OCI-LY7 (cell line): ENCODE data around the gene RPS29. TPM values are rescaled to one million over a fixed set of nuclear protein-coding genes. Genes with fewer than 3 reads are reported as not detected.

ENCODE experiments used
- BruUV-seq: library from RNA; stranded (reverse); fragments of 400-500 nt; replicated peaks from 2 replicates; lab custom pipeline; 2021; lab: Mats Ljungman, UMichigan
- CTCF ChIA-PET: fragments of 300-600 bp; sonication (Branson Sonifier 250); formaldehyde crosslinking; loops from one replicate; lab custom pipeline; 2022; ENCODE audit warnings: antibody characterized with exemption; ENCODE audit not compliant: unreplicated experiment; lab: Charles Lee
- POLR2A ChIA-PET: fragments of 300-600 bp; sonication (Branson Sonifier 250); formaldehyde crosslinking; loops from one replicate; lab custom pipeline; 2022; ENCODE audit warnings: antibody characterized with exemption; lab: Charles Lee
- DNase-seq: peaks from one replicate; pipeline ENCODE4 v3.0.0-alpha.2; 2015; ENCODE audit warnings: low spot score
- H2AFZ ChIP-seq: fragments of 200-600 bp; sonication (generic), shearing (Covaris generic); 2 replicates; pipeline ENCODE4 v1.6.1; 2014; ENCODE audit warnings: mild to moderate bottlenecking, antibody characterized with exemption, low read length, moderate library complexity
- H3K27ac ChIP-seq: fragments of 200-600 bp; sonication (generic); 2 replicates; pipeline ENCODE4 v1.5.1; 2014; ENCODE audit warnings: mixed run types, low read depth, mild to moderate bottlenecking, moderate library complexity, low read length, inconsistent platforms; ENCODE audit not compliant: poor library complexity, severe bottlenecking
- H3K36me3 ChIP-seq: fragments of 200-600 bp; sonication (generic); 2 replicates; pipeline ENCODE4 v1.6.1; 2014; ENCODE audit warnings: mild to moderate bottlenecking, antibody characterized with exemption, low read length, moderate library complexity, mixed read lengths; ENCODE audit not compliant: insufficient read depth
- H3K4me1 ChIP-seq: fragments of 200-600 bp; sonication (generic); 2 replicates; pipeline ENCODE4 v1.5.1; 2014; ENCODE audit warnings: mild to moderate bottlenecking, low read length; ENCODE audit not compliant: insufficient read depth, poor library complexity, severe bottlenecking
- H3K4me2 ChIP-seq: fragments of 200-600 bp; sonication (generic); 2 replicates; pipeline ENCODE4 v1.6.1; 2014; ENCODE audit warnings: mild to moderate bottlenecking, low read length
- H3K4me3 ChIP-seq: fragments of 200-600 bp; sonication (generic); 2 replicates; pipeline ENCODE4 v1.5.1; 2014; ENCODE audit warnings: mild to moderate bottlenecking, low read depth, low read length; ENCODE audit not compliant: poor library complexity, severe bottlenecking
- H3K79me2 ChIP-seq: fragments of 200-600 bp; sonication (generic); 2 replicates; pipeline ENCODE4 v1.6.1; 2016; ENCODE audit warnings: low read depth, mild to moderate bottlenecking, low read length, moderate library complexity, mixed read lengths; ENCODE audit not compliant: insufficient read depth
- H3K9me2 ChIP-seq: fragments of 200-600 bp; sonication (generic); 2 replicates; pipeline ENCODE4 v1.6.1; 2016; ENCODE audit warnings: mild to moderate bottlenecking, low read length, mixed read lengths; ENCODE audit not compliant: insufficient read depth
- H3K9me3 ChIP-seq: fragments of 200-600 bp; sonication (generic); 2 replicates; pipeline ENCODE4 v1.6.1; 2014; ENCODE audit warnings: mild to moderate bottlenecking, mixed run types, low read length, mixed read lengths
- H4K20me1 ChIP-seq: fragments of 200-600 bp; sonication (generic); 2 replicates; pipeline ENCODE4 v1.6.1; 2014; ENCODE audit warnings: mild to moderate bottlenecking, antibody characterized with exemption, low read length, moderate library complexity, mixed read lengths; ENCODE audit not compliant: insufficient read depth
- CTCF ChIP-seq: fragments of 200-600 bp; sonication (generic); conservative IDR thresholded peaks from 2 replicates; pipeline ENCODE4 v1.5.1; 2014; ENCODE audit warnings: mild to moderate bottlenecking, antibody characterized with exemption, low read length, moderate library complexity, mixed read lengths
- EZH2phosphoT487 ChIP-seq: fragments of 200-600 bp; sonication (generic); IDR thresholded peaks from 2 replicates; pipeline ENCODE4 v1.6.1; 2018; ENCODE audit warnings: low read depth, borderline replicate concordance, mild to moderate bottlenecking, mixed run types, antibody characterized with exemption, low read length, moderate library complexity, mixed read lengths
- intact Hi-C: fragments of 100-400 bp; cut with micrococcal nuclease; formaldehyde crosslinking; loops from one replicate; pipeline ENCODE4 v1.10.0; 2022; ENCODE audit not compliant: unreplicated experiment
- total RNA-seq, 2 experiments: library from RNA; depleted of rRNA in 1 of 2; stranded (reverse); fragments of >200 nt in 1 of 2; shearing (Covaris generic) in 1 of 2; gene quantifications; 2 replicates each; pipeline ENCODE4 v1.2.3, GENCODE V29; 2014 to 2022

RPS29 gene
- total RNA-seq, 2 experiments from 2014 or later = 2,518 to 6,504 TPM

GRCh38 chr14:49574038-49574437, 12.1 kb downstream of the RPS29 start:
- ChIA-PET CTCF (no interaction called here), POLR2A (interaction anchor here (0.6 kb wide), 1 partner anchor 409 kb away, joined by 3 read pairs; no protein-coding TSS in a partner anchor)
- intact Hi-C loops = no loop called here
- no peak overlapping the region for H3K27ac ChIP-seq
- no TSS peak for BruUV-seq
- no peak overlapping the region for H2AFZ ChIP-seq
- H3K36me3 ChIP-seq = peaks cover 69% of the 10 kb centered on the region
- H3K9me3 ChIP-seq = no peaks in the 10 kb centered on the region; the same call in 1 of the 2 replicates
- no peak overlapping the region for H3K4me2 ChIP-seq
- peaks cover 4% of the 10 kb centered on the region; the same call in 1 of the 2 replicates for H3K79me2 ChIP-seq
- H4K20me1 ChIP-seq = no peaks in the 10 kb centered on the region
- DNase-seq = no peak
- no peak for TF ChIP-seq EZH2phosphoT487
- no peak for TF ChIP-seq CTCF
- H3K4me3 ChIP-seq = no peak overlapping the region
- H3K9me2 ChIP-seq = no peaks in the 10 kb centered on the region
- no peaks in the 10 kb centered on the region for H3K4me1 ChIP-seq

- TF ChIP-seq EZH2phosphoT487 = no peak
- no peak for TF ChIP-seq CTCF
- H3K36me3 ChIP-seq = peaks cover 26% of the 10 kb centered on the region
- DNase-seq = no peak
- no peaks in the 10 kb centered on the region for H3K79me2 ChIP-seq
- no peaks in the 10 kb centered on the region for H3K4me1 ChIP-seq
- H3K9me2 ChIP-seq = no peaks in the 10 kb centered on the region
- no peak overlapping the region for H3K4me2 ChIP-seq
- no peaks in the 10 kb centered on the region for H4K20me1 ChIP-seq
- POLR2A ChIA-PET = interaction anchor here (1.1 kb wide), 1 partner anchor 108 kb away, joined by 4 read pairs; no protein-coding TSS in a partner anchor
- CTCF ChIA-PET = no interaction called here
- H3K27ac ChIP-seq = no peak overlapping the region
- BruUV-seq = no TSS peak
- no peaks in the 10 kb centered on the region; the same call in 1 of the 2 replicates for H3K9me3 ChIP-seq
- no peak overlapping the region for H2AFZ ChIP-seq
- intact Hi-C loops = no loop called here
- H3K4me3 ChIP-seq = no peak overlapping the region
These were observed 16.9 kb downstream of the RPS29 start for GRCh38 chr14:49569281-49569680.

GRCh38 chr14:49566714-49567113, 19.5 kb downstream of the RPS29 start:
- no peak for DNase-seq
- POLR2A ChIA-PET = no interaction called here
- Histone ChIP-seq H4K20me1 (no peaks in the 10 kb centered on the region), H3K27ac (no peak overlapping the region), H3K9me3 (no peaks in the 10 kb centered on the region; the same call in 1 of the 2 replicates), H3K4me3 (no peak overlapping the region), H3K9me2 (no peaks in the 10 kb centered on the region), H3K4me2 (no peak overlapping the region), H2AFZ (no peak overlapping the region), H3K79me2 (no peaks in the 10 kb centered on the region), H3K36me3 (peaks cover 4% of the 10 kb centered on the region; the same call in 1 of the 2 replicates), H3K4me1 (no peaks in the 10 kb centered on the region)
- CTCF ChIA-PET = no interaction called here
- BruUV-seq = no TSS peak
- TF ChIP-seq CTCF (no peak), EZH2phosphoT487 (no peak)
- intact Hi-C loops = no loop called here
